Stimulated activated CD4-positive, alpha-beta T cell treated with anti-CD3 and anti-CD28 coated beads, Interleukin-12 subunit alpha, Interleukin-12 subunit beta, amount 100 ng/mL, for 48 hours (primary cell): ENCODE results near the gene MARCHF9.
A peak's percentile ranks its signal among the peaks of the same experiment; 100 is the strongest.
"Not testable (repeated sequence)": the region's sequence is repeated elsewhere in the genome, so short reads cannot be mapped to it uniquely, and the experiment has no call there.

Experiments
- DNase-seq, 3 donors: peaks; one replicate each; pipeline ENCODE4 v3.0.0-alpha.2; 2020; ENCODE audit warnings: low read depth in 2 of 3, low spot score in 1 of 3

Gene MARCHF9

GRCh38 chr12:57767876-57768275, 13.0 kb downstream of the MARCHF9 start:
- no peak for DNase-seq

GRCh38 chr12:57769594-57769993, 14.7 kb downstream of the MARCHF9 start:
- DNase-seq = no peak

- DNase-seq = no peak
These were observed 15.8 kb downstream of the MARCHF9 start for GRCh38 chr12:57770734-57771133.

- peak; percentile 86 to 91 (median 88) for DNase-seq
These were observed 16.5 kb downstream of the MARCHF9 start for GRCh38 chr12:57771236-57771872.

GRCh38 chr12:57771873-57772428, 17.0 kb downstream of the MARCHF9 start, which contains the start of gene METTL1:
Gene METTL1 (minus strand): TSS chr12:57772105. CDS start chr12:57772083, 22 bp downstream.
- DNase-seq = peak; percentile 91 to 92 (median 91)

GRCh38 chr12:57772429-57773322, 17.8 kb downstream of the MARCHF9 start, which contains the start of gene EEF1AKMT3:
Gene EEF1AKMT3 (plus strand): TSS chr12:57772614. CDS start chr12:57772725, 111 bp downstream.
- peak in 1 of 3 donors; percentile 54 for DNase-seq

- not testable (repeated sequence) for DNase-seq
These were observed 19.7 kb downstream of the MARCHF9 start for GRCh38 chr12:57774634-57775033.

- no peak for DNase-seq
These were observed 20.1 kb downstream of the MARCHF9 start for GRCh38 chr12:57775044-57775443.

- no peak for DNase-seq
These were observed 20.8 kb downstream of the MARCHF9 start for GRCh38 chr12:57775563-57776246.

- DNase-seq = no peak
These were observed 21.3 kb downstream of the MARCHF9 start for GRCh38 chr12:57776247-57776587.

GRCh38 chr12:57777367-57777766, 22.5 kb downstream of the MARCHF9 start:
- DNase-seq = no peak

GRCh38 chr12:57777911-57778310, 23.0 kb downstream of the MARCHF9 start:
- DNase-seq = no peak

GRCh38 chr12:57779736-57780135, 24.8 kb downstream of the MARCHF9 start:
- DNase-seq = no peak

GRCh38 chr12:57780284-57780897, 25.5 kb downstream of the MARCHF9 start:
- DNase-seq = no peak

GRCh38 chr12:57781244-57781643, 26.3 kb downstream of the MARCHF9 start:
- DNase-seq = no peak

- DNase-seq = no peak
These were observed 26.9 kb downstream of the MARCHF9 start for GRCh38 chr12:57781801-57782200.

- DNase-seq = no peak
These were observed 27.3 kb downstream of the MARCHF9 start for GRCh38 chr12:57782243-57782607.

- peak; percentile 93 to 98 (median 97) for DNase-seq
These were observed 27.9 kb downstream of the MARCHF9 start, which contains the start of gene TSFM for GRCh38 chr12:57782608-57783465. Gene TSFM (plus strand): TSS chr12:57782787. CDS start chr12:57782802, 15 bp downstream.

- no peak for DNase-seq
These were observed 28.5 kb downstream of the MARCHF9 start for GRCh38 chr12:57783466-57783801.

GRCh38 chr12:57783861-57784260, 29.0 kb downstream of the MARCHF9 start:
- DNase-seq = no peak
